DND-41 (cell line): ENCODE measurements around the gene CAMK2A.

Source experiments
- EZH2 ChIP-seq: IDR thresholded peaks from 3 replicates; pipeline ENCODE4 v1.6.1; 2012; ENCODE audit warnings: borderline replicate concordance, low read depth, mild to moderate bottlenecking, moderate library complexity, low read length, inconsistent platforms; ENCODE audit not compliant: severe bottlenecking
- TF ChIP-seq, protein P1 (sequence below): IDR thresholded peaks from 2 replicates; pipeline ENCODE4 v1.5.1; 2012; ENCODE audit warnings: borderline replicate concordance, low read length, moderate library complexity, mild to moderate bottlenecking; ENCODE audit not compliant: poor library complexity, severe bottlenecking; ENCODE audit errors: extremely low read depth

DNA sequence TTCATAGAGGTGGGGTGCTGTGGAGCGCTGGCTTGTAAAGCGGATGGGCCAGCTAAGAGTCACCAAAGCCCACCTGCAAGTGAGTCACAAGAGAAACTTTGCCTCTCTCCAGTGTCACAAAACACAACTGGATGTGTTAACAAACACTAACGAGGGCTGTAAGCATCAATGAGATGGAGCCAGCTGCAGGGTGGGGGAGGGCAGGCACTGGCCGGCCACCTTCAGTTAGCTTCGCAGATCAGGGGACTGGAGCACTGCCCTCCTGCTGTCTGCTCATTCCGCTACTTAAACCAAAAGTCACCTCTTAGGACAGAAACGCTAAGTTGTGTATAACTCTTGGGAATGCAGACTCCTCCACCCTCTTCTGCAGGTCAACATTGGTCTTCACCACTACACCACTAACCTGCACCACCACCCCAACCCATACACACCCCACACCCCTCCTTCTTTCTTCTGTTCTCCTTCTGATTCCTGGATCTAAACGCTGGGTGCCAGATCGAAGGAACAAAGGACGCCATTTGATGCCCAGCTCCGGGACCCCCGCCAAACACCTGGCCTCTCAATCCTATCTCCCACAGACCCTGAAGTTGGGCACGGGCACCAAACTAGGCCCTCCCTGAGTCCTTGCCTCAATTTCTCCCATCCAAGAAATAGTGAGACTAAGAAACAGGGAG lies 11.1 kb upstream of the CAMK2A start:
- TF ChIP-seq, protein P1, sequence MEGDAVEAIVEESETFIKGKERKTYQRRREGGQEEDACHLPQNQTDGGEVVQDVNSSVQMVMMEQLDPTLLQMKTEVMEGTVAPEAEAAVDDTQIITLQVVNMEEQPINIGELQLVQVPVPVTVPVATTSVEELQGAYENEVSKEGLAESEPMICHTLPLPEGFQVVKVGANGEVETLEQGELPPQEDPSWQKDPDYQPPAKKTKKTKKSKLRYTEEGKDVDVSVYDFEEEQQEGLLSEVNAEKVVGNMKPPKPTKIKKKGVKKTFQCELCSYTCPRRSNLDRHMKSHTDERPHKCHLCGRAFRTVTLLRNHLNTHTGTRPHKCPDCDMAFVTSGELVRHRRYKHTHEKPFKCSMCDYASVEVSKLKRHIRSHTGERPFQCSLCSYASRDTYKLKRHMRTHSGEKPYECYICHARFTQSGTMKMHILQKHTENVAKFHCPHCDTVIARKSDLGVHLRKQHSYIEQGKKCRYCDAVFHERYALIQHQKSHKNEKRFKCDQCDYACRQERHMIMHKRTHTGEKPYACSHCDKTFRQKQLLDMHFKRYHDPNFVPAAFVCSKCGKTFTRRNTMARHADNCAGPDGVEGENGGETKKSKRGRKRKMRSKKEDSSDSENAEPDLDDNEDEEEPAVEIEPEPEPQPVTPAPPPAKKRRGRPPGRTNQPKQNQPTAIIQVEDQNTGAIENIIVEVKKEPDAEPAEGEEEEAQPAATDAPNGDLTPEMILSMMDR = no peak
- no peak for TF ChIP-seq EZH2
